NCI-H146 treated with DMSO at 0.1 percent for 48 hours (cell line): ENCODE data around the gene NACA.

ENCODE experiments used
- DNase-seq: peaks from one replicate; lab custom pipeline; 2025; ENCODE audit not compliant: unreplicated experiment; lab: John Stamatoyannopoulos, UW

NACA gene

DNA sequence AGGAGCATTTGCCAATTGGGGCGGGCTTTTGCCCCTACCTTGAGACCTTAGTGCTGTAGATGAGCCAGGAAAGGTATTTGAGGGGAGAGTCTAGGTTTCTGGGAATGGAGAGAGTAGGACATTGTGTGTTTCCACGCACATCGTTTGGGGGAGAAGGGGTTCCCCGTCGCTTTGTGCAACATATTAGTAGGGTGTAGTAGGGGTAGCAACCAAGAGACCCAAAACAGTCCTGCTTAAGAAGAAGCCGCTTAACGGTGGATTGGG, 36.3 kb downstream of the NACA start:
- no peak for DNase-seq

DNA sequence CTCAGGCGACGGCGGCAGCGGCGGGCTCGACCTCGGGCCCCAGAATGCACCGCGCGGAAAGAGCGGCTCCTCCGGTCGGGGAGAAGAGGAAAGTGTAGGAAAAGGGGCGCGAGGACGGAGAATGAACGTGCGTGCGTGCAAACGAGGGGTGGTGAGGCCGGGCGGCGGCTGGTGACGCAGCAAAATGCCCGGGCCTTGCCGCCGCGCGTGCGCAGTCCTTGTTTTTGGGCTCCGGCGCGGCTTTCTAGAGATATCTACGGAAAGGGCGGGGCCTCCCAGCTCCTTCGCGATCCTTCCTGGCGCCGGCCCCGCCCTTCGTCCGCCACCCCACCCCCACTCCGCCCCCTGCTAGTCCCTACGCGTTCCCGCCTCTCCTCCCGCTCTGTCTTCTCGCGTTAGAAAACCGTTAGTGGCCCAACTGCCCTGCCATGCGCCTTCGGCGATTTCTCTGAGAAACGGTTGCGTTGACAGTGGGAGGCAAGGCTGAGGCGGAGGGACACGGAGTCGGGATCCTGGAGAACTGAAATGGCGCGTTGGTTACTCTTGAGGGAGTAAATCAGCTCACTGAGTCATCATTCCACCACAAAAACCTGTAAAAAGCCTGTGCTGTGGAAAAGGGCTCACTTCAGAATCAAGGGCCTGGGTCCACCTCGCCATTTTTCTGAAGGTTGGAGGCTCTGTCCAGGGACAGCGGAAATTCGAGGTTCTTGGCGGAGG, 36.8 kb downstream of the NACA start, which contains the start of gene PTGES3:
PTGES3 (minus strand) TSS at position 156 of the 717 bp plus-strand sequence. CDS start 285 bp downstream, outside the sequence.
- DNase-seq, result peak; percentile 97

- peak; percentile 27 for DNase-seq
Observed at GRCh38 chr12:56687223-56688128, 37.6 kb downstream of the NACA start.

GRCh38 chr12:56684745-56685359, 40.2 kb downstream of the NACA start:
- DNase-seq, result no peak

GRCh38 chr12:56682323-56682722, 42.8 kb downstream of the NACA start:
- no peak for DNase-seq

DNA sequence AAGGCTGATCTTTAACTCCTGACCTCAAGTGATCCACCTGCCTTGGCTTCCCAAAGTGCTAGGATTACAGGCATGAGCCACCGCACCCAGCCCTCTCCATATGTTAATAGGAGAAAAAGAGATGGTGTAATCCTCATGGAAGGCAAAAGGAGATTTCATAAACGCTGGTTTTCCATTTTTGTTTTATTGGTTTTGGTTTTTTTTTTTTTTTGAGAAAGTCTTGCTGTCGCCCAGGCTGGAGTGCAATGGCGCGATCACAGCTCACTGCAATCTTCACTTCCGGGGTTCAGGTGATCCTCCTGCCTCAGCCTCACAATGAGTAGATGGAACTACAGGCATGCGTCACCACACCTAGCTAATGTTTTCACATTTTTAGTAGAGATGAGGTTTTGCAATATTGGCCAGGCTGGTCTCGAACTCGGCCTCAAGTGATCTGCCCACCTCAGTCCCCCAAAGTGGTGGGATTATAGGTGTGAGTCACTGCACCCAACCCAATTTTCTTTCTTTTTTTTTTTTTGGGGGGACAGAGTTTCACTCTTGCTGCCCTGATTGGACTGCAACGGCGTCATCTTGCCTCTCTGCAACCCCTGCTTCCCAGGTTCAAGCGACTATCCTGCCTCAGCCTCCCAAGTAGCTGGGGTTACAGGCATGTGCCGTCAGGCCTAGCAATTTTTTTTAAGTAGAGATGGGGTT, 45.1 kb downstream of the NACA start:
- no peak for DNase-seq

DNA sequence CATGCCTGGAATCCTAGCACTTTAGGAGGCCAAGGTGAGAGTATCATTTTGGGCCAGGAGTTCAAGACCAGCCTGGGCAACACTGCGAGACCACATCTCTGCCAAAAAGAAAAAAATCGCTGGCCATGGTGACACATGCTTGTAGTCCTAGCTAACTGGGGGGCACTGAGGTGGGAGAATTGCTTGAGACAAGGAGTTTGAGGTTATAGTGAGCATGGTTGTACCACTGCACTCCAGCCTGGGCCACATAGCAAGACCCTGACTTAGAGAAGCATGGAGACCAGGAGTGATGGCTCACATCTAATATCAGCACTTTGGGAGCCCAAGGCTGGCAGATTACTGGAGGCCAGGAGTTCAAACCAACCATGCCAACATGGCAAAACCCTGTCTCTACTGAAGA, 46.2 kb downstream of the NACA start:
- no peak for DNase-seq

GRCh38 chr12:56677680-56678079, 47.4 kb downstream of the NACA start:
- no peak for DNase-seq

GRCh38 chr12:56676851-56677580, 48.1 kb downstream of the NACA start:
- no peak for DNase-seq

DNA sequence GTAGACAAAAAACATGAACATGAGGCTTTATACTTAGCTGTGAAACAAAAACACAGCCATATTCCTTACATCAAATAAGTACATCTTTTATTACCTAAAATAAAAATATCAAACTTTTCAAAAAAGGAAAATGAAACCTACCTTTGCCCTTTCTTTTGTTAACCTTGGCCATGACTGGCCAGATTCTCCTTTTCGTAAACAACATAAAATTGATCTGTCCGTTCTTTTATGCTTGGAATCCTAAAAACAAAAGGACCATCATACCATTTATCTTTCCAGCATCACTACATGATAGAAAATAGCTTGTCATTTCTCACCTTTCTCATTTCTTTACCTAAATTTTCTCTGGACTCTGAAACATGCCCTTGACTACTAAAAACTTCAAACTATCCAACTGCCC, 53.5 kb downstream of the NACA start:
- no peak for DNase-seq

- DNase-seq, result no peak
Observed at GRCh38 chr12:56670836-56671235, 54.3 kb downstream of the NACA start.

GRCh38 chr12:56668197-56668457, 57.0 kb downstream of the NACA start:
- DNase-seq, result no peak
